PC-3 (cell line): ENCODE results near the gene PKNOX2. TPM values are rescaled to one million over a fixed set of nuclear protein-coding genes. Genes with fewer than 3 reads are reported as not detected.

Experiments
- ATAC-seq: fragments of 200-7000 bp; cut with Tn5 transposase; 2 replicates; pipeline ENCODE4 v1.9.1; 2020; ENCODE audit warnings: mild to moderate bottlenecking, moderate library complexity
- BruUV-seq: library from RNA; stranded (reverse); fragments of 400-500 nt; replicated peaks from 2 replicates; lab custom pipeline; 2021; lab: Mats Ljungman, UMichigan
- CTCF ChIA-PET: fragments of 300-600 bp; sonication (Branson Sonifier 250); formaldehyde crosslinking; loops from one replicate; lab custom pipeline; 2022; ENCODE audit warnings: antibody characterized with exemption; lab: Charles Lee
- POLR2A ChIA-PET: fragments of 300-600 bp; sonication (Branson Sonifier 250); formaldehyde crosslinking; loops from one replicate; lab custom pipeline; 2022; ENCODE audit warnings: antibody characterized with exemption; ENCODE audit not compliant: unreplicated experiment; lab: Charles Lee
- DNase-seq: peaks from one replicate; pipeline ENCODE4 v3.0.0-alpha.2; 2015
- H2AFZ ChIP-seq: fragments of 300-600 bp; sonication (generic); 2 replicates; pipeline ENCODE4 v1.6.0; 2016; ENCODE audit warnings: antibody characterized with exemption, low read length
- H3F3A ChIP-seq: fragments of 300-600 bp; sonication (generic); one replicate; pipeline ENCODE4 v1.6.0; 2017; ENCODE audit warnings: antibody characterized with exemption, low read length, control low read depth, mild to moderate bottlenecking; ENCODE audit not compliant: unreplicated experiment
- H3K27ac ChIP-seq: fragments of 300-600 bp; sonication (generic); 2 replicates; pipeline ENCODE4 v1.5.1; 2016; ENCODE audit warnings: mild to moderate bottlenecking, low read length
- H3K27me3 ChIP-seq: fragments of 300-600 bp; sonication (generic); 2 replicates; pipeline ENCODE4 v1.6.1; 2016; ENCODE audit warnings: low read length, mixed read lengths
- H3K36me3 ChIP-seq: fragments of 300-600 bp; sonication (generic); 2 replicates; pipeline ENCODE4 v1.6.1; 2016; ENCODE audit warnings: low read depth, mixed run types, low read length, mixed read lengths
- H3K4me1 ChIP-seq: fragments of 300-600 bp; sonication (generic); 2 replicates; pipeline ENCODE4 v1.5.1; 2016; ENCODE audit warnings: low read length; ENCODE audit not compliant: insufficient read depth
- H3K4me2 ChIP-seq: fragments of 300-600 bp; sonication (generic); 2 replicates; pipeline ENCODE4 v1.6.0; 2016; ENCODE audit warnings: low read length
- H3K4me3 ChIP-seq: fragments of 300-600 bp; sonication (generic); 2 replicates; pipeline ENCODE4 v1.5.1; 2016; ENCODE audit warnings: mild to moderate bottlenecking, low read length, mixed read lengths
- H3K79me2 ChIP-seq: fragments of 300-600 bp; sonication (generic); 2 replicates; pipeline ENCODE4 v1.6.1; 2017; ENCODE audit warnings: low read length, mixed read lengths
- H3K9ac ChIP-seq: fragments of 300-600 bp; sonication (generic); 2 replicates; pipeline ENCODE4 v1.6.0; 2016; ENCODE audit warnings: mild to moderate bottlenecking, low read length
- H3K9me2 ChIP-seq: fragments of 300-600 bp; sonication (generic); replicated peaks from 2 replicates; pipeline ENCODE4 v1.6.1; 2016; ENCODE audit warnings: mixed run types, low read length, mixed read lengths
- H3K9me3 ChIP-seq: fragments of 300-600 bp; sonication (generic); 2 replicates; pipeline ENCODE4 v1.6.1; 2016; ENCODE audit warnings: low read length, mixed read lengths
- H4K20me1 ChIP-seq: fragments of 300-600 bp; sonication (generic); 2 replicates; pipeline ENCODE4 v1.6.1; 2016; ENCODE audit warnings: low read length, mixed read lengths
- EZH2 ChIP-seq: fragments of 300-600 bp; sonication (generic); IDR thresholded peaks from one replicate; pipeline ENCODE4 v1.6.1; 2017; ENCODE audit warnings: antibody characterized with exemption, mild to moderate bottlenecking, low read length; ENCODE audit not compliant: unreplicated experiment
- EZH2phosphoT487 ChIP-seq: fragments of 300-600 bp; sonication (generic); IDR thresholded peaks from 2 replicates; pipeline ENCODE4 v1.6.1; 2018; ENCODE audit warnings: mild to moderate bottlenecking, antibody characterized with exemption, low read length, borderline replicate concordance
- intact Hi-C: fragments of 100-400 bp; cut with micrococcal nuclease; formaldehyde crosslinking; loops from 2 replicates; pipeline ENCODE4 v1.9.0; 2023
- total RNA-seq: library from RNA; depleted of rRNA; stranded (reverse); fragments of >200 nt; gene quantifications from 2 replicates; pipeline ENCODE4 v1.2.3, GENCODE V29; 2014
- TF ChIP-seq, protein P1 (sequence below): fragments of 300-600 bp; sonication (generic); conservative IDR thresholded peaks from 2 replicates; pipeline ENCODE4 v1.5.1; 2017; ENCODE audit warnings: antibody characterized with exemption, low read depth, mild to moderate bottlenecking, low read length

Gene PKNOX2
- total RNA-seq, 1 experiment from 2014 or later, result not detected

DNA sequence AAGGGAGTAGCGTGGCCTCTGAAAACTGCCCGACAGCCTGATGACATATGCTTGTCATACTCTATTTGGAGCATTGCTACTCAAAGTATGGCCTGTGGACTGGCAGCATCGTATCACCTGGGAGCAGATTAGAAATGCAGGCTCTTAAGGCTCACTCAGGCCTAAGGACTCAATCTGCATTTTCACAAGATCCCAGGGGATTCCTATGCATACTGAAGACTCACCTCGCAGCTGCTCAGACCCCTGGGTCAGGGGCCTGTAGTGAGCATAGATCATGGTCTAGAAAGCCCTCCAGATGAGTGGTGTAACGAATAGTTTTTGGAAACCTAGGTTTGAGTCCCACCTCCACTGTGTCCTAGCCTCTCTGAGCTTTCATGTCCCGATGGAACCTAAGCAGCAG is 205.3 kb downstream of the PKNOX2 start:
- BruUV-seq, result no TSS peak
- Histone ChIP-seq H3K27ac (no peak overlapping the region), H3K4me1 (peaks cover under 1% of the 10 kb centered on the region; the same call in 1 of the 2 replicates), H3K9me2 (no peaks in the 10 kb centered on the region), H3K9me3 (no peaks in the 10 kb centered on the region), H4K20me1 (no peaks in the 10 kb centered on the region), H3K36me3 (no peaks in the 10 kb centered on the region), H3K4me3 (no peak overlapping the region), H2AFZ (no peak overlapping the region), H3K4me2 (no peak overlapping the region), H3K9ac (no peak overlapping the region), H3F3A (no peaks in the 10 kb centered on the region), H3K79me2 (no peaks in the 10 kb centered on the region), H3K27me3 (peaks cover 64% of the 10 kb centered on the region)
- no peak for ATAC-seq
- DNase-seq, result no peak
- no peak for TF ChIP-seq EZH2
- no peak for TF ChIP-seq EZH2phosphoT487
- TF ChIP-seq, protein P1, sequence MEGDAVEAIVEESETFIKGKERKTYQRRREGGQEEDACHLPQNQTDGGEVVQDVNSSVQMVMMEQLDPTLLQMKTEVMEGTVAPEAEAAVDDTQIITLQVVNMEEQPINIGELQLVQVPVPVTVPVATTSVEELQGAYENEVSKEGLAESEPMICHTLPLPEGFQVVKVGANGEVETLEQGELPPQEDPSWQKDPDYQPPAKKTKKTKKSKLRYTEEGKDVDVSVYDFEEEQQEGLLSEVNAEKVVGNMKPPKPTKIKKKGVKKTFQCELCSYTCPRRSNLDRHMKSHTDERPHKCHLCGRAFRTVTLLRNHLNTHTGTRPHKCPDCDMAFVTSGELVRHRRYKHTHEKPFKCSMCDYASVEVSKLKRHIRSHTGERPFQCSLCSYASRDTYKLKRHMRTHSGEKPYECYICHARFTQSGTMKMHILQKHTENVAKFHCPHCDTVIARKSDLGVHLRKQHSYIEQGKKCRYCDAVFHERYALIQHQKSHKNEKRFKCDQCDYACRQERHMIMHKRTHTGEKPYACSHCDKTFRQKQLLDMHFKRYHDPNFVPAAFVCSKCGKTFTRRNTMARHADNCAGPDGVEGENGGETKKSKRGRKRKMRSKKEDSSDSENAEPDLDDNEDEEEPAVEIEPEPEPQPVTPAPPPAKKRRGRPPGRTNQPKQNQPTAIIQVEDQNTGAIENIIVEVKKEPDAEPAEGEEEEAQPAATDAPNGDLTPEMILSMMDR, result no peak
- POLR2A ChIA-PET, result no interaction called here
- CTCF ChIA-PET, result no interaction called here
- intact Hi-C loops, result no loop called here

DNA sequence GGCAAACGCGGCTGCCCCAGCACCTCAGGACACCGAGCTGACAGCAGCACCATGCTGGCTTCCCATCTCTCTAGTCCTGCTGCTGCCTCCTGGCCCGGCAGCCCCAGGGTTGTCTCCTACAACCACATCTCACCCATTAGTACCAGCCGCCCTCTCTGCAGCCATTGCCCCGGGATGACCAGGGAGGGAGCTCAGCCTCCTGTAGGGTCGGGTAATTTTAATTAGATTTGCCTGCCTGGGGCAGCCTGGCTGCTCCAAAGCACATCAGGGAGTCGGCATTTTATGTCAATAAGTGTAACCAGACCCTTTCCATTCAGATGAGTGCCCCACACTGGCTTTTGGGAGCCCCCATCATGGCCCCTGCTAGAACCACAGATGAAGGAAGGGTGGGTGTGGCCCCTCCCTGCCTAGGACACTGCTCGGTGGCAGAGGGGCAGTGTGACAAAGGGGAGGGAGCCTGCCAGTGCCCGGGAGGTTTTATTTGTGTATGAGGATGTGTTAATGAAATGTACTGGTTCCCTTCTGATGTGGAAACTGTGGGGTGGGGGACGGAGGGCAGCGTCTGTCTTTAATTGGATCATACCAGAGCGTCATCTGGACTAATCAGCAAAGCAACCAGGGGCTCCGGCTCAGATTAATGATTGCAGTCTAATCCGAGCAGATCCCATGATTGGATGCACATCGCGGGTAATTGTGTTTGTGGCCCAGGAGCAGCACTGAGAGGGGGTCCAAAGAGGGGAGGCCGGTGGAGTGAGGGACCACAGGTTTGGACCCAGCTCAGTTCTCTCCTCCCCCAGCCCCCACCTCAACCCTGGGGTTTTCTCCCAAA is 206.2 kb downstream of the PKNOX2 start:
- intact Hi-C loops, result no loop called here
- H3K27me3 ChIP-seq, result peaks cover 73% of the 10 kb centered on the region
- BruUV-seq, result no TSS peak
- H3K27ac ChIP-seq, result no peak overlapping the region
- ATAC-seq (no peak), DNase-seq (no peak)
- CTCF ChIA-PET, result no interaction called here
- no peaks in the 10 kb centered on the region for H3K9me2 ChIP-seq
- H4K20me1 ChIP-seq, result no peaks in the 10 kb centered on the region
- H3K9ac ChIP-seq, result no peak overlapping the region
- no peaks in the 10 kb centered on the region for H3K9me3 ChIP-seq
- H3K4me3 ChIP-seq, result no peak overlapping the region
- TF ChIP-seq EZH2phosphoT487 (no peak), EZH2 (no peak)
- TF ChIP-seq, protein P1, result no peak
- H3K36me3 ChIP-seq, result no peaks in the 10 kb centered on the region
- H3K79me2 ChIP-seq, result no peaks in the 10 kb centered on the region
- no peak overlapping the region for H2AFZ ChIP-seq
- POLR2A ChIA-PET, result no interaction called here
- no peak overlapping the region for H3K4me2 ChIP-seq
- no peaks in the 10 kb centered on the region for H3F3A ChIP-seq
- H3K4me1 ChIP-seq, result no peaks in the 10 kb centered on the region

DNA sequence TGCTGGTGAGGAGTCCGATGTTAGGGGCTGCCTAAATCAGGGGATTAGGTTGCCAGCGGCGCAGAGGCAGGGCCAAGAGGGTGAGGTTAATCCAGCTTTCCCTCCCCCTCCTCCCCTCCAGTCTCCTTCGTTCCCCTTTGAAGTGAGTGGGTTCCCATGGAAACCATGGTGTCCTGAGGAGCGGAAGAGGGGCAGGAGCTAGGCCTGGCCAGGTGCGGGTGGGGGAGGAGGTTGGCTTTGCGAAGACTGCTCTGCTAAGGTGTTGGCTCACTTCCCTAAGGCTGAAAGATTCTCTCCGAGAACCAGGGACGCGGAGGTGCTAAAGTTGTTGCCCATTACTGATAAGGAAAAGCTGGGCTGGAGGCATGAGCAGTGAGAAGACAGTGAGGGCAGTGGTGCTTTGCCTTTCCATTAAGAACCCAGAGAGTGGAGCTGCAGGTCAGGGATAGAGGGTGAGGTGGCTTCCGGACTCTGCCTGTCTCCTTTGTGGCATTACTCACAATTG is 206.9 kb downstream of the PKNOX2 start:
- no peak overlapping the region for H3K4me3 ChIP-seq
- DNase-seq (no peak), ATAC-seq (peak; percentile 62)
- no peaks in the 10 kb centered on the region for H3K9me3 ChIP-seq
- no peaks in the 10 kb centered on the region for H3K36me3 ChIP-seq
- no peaks in the 10 kb centered on the region for H3K4me1 ChIP-seq
- no peaks in the 10 kb centered on the region for H4K20me1 ChIP-seq
- CTCF ChIA-PET, result no interaction called here
- TF ChIP-seq EZH2 (no peak), EZH2phosphoT487 (no peak)
- TF ChIP-seq, protein P1, result no peak
- no TSS peak for BruUV-seq
- no peaks in the 10 kb centered on the region for H3F3A ChIP-seq
- no peaks in the 10 kb centered on the region for H3K79me2 ChIP-seq
- intact Hi-C loops, result no loop called here
- POLR2A ChIA-PET, result no interaction called here
- H3K4me2 ChIP-seq, result no peak overlapping the region
- H3K9ac ChIP-seq, result no peak overlapping the region
- peaks cover 77% of the 10 kb centered on the region for H3K27me3 ChIP-seq
- H2AFZ ChIP-seq, result no peak overlapping the region
- no peaks in the 10 kb centered on the region for H3K9me2 ChIP-seq
- H3K27ac ChIP-seq, result no peak overlapping the region
